HG02885 (cell line): Measurements from ENCODE around the gene ABI1.
"Not testable (repeated sequence)": the region's sequence is repeated elsewhere in the genome, so short reads cannot be mapped to it uniquely, and the experiment has no call there.

Source experiments
- ATAC-seq: cut with Tn5 transposase; IDR thresholded peaks from one replicate; pipeline ENCODE4 v1.9.1; 2021; ENCODE audit warnings: mild to moderate bottlenecking; ENCODE audit not compliant: unreplicated experiment, poor library complexity

ABI1 gene

DNA sequence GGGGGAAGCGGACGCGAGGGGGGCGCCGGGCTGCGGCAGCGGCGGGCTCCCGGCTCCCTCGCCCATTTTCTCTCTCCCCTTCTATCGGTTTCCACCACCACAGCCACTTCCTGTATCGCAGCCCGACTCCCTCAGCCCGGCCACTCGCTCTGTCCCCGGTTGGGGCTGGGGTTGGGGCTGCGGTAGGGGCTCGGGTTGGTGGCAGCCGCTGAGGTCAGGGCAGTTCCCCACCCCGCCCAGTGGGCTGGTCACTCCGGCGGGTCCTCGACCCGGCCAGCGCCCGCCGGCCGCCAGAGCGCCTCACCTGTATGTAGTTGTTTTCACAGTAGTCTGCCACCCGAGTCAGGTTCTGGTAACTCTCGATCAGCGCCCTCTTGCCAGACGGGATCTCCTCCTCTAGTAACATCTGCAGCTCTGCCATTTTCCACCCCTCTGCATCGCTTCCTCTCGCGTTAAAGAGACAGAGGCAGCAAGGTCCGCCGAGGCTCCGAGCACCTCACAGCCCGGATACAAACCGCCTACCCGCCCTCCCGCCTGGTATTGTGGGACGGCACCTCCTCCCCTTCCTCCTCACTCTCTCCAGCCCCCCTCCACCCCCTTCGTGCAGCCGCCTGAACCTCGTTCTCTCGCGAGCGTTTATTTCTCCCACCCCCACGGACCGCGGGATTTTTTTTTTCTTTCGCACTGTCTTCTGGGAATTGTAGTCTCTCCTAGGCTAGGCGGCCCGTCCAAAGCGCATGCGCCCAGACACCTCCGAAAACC lies at the start of gene ABI1:
ABI1 (minus strand) TSS at position 516 of the 762 bp plus-strand sequence; CDS start at position 421, 95 bp downstream.
- ATAC-seq = peak; percentile 78

DNA sequence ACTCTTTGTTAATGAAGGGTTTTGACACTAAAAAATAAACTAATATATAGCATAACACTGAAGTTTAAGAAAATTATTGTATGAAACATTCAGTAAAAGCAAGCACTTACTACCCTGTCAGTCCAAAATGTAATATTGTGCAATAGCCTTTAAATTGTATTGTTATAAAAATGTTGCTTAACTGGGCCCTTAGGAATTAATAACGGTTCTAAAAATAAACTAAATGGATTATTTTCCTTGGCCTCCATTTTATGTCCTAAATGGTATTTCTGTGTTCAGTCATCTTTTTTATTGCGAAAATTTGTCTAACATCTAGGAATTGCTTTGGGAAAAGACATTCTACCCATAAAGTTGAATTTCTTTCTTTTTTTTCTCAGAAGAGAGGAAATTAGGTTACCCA lies 49.0 kb upstream of the ABI1 start:
- no peak for ATAC-seq

DNA sequence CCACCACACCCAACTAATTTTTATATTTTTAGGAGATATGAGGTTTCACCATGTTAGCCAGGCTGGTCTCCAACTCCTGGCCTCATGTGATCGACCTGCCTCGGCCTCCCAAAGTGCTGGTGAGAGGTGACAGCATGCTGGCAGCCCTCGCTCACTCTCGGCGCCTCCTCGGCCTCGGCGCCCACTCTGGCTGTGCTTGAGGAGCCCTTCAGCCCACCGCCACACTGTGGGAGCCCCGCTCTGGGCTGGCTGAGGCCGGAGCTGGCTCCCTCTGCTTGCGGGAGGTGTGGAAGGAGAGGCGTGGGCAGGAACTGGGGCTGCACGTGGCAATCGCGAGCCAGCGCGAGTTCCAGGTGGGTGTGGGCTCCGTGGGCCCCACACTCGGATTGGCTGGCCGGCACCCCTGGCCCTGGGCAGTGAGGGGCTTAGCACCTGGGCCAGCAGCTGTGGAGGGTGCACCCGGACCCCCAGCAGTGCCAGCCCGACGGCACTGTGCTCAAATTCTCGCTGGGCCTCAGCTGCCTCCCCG lies 44.6 kb upstream of the ABI1 start:
- not testable (repeated sequence) for ATAC-seq

- no peak for ATAC-seq
Observed at GRCh38 chr10:26903431-26904217, 42.9 kb upstream of the ABI1 start.

DNA sequence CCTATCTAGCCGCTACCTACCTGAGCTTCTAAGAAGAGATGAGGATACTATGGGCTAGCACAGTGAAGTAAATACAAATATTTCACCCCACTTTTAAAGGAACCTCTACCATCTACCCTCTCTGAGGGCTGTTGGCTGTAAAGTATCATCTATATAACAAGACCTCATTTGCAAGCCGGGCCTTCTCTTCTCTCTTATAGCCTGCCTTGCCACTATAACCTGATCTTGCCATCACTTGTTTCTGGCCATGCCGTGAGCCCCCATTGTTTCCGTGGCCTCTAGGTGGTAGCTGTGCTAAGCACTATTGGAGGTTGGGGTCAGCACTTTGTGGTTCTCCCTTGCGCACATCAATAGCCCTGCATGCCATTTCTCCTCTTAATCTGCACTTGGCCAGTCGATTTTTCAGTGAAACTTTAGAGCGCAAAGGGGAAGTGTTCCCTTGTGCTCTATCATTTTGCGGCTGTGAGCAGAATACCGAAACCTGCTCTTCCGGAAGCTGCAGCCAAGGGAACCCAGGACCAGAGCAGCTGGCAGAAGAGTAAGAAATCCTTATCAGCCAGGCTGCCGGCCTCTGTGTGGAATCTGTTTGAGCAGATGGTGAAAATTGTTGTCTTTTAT lies 31.7 kb upstream of the ABI1 start:
- ATAC-seq = peak; percentile 88

DNA sequence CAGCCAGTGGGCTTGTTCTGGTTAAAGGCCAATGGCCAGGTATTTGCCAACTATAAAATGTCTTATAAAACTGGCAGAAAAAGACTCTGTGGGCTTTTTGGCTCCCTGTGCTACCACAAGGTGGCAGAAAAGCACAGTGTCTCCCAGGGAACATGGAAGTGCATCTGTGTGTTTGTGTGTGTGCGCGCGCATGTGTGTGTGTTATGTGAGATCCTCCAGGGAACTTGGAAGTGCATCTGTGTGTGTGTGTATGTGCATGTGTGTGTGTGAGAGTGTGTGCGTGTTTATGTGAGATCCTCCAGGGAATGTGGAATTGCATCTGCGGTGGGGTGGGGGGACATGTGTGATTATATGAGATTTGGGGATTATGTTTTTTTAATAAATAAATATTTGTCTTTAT lies 30.2 kb upstream of the ABI1 start:
- ATAC-seq = no peak

- ATAC-seq = no peak
Observed at GRCh38 chr10:26887611-26888215, 27.0 kb upstream of the ABI1 start.

DNA sequence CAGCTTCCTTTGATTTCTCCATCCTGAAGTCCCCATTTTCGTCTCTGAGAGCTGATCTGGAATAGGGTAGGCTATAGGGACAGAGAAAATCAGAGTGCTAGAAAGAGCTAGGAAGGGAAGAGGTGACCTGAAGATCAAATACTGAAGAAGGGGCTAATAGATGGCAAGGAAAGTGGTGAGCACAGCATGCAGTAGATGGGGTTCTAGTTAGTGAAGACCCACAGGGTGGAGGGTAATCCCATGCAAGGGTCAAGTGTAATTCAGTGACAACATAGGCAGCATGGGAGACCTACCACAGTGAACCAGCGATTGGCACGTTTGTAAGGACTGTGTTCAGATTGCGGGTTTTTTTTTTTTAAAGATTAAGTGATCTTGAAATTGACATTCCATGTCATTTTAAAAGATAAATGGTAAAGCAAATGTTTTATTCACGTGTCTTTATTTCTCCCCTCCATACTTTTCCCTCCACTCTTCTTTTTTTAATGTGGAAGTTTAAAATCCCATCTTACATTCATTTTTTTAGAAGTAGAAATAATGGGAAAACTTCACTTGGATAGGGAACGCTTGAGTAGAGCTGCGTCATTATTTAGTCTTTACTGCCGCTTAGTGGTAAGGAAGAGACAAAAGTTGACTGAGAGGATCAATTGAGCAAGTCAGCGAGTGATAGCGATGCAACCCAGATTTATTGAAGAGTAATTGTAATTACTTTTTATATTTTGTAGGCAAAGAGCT lies 21.0 kb upstream of the ABI1 start:
- ATAC-seq = peak; percentile 77

- no peak for ATAC-seq
Observed at GRCh38 chr10:26879744-26880143, 19.0 kb upstream of the ABI1 start.

DNA sequence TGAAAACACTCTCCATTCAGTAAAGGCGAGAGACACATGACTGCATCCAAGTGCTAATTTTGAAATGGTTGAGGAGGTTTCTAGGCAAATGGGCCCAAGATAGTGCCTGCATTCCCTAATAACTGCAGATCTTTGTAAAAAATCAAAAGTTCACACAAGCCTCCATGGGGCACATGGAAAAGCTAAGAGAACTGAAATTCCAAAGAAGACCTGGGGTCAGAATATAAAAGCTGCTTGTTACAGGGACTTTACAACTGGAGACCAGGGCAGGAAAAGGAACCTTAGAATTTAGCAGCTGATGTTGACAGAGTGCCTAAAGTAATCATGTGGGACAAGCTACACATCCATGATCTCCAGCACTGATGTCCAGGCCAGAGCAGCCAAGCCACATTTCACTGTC lies 10.0 kb upstream of the ABI1 start:
- no peak for ATAC-seq

- no peak for ATAC-seq
Observed at GRCh38 chr10:26869528-26869927, 8.8 kb upstream of the ABI1 start.

- ATAC-seq = no peak
Observed at GRCh38 chr10:26863351-26864076, 2.8 kb upstream of the ABI1 start.

GRCh38 chr10:26861205-26861998 lies 644 bp upstream of the ABI1 start:
- no peak for ATAC-seq

GRCh38 chr10:26860102-26860442 lies 686 bp downstream of the ABI1 start:
- peak; percentile 8 for ATAC-seq

DNA sequence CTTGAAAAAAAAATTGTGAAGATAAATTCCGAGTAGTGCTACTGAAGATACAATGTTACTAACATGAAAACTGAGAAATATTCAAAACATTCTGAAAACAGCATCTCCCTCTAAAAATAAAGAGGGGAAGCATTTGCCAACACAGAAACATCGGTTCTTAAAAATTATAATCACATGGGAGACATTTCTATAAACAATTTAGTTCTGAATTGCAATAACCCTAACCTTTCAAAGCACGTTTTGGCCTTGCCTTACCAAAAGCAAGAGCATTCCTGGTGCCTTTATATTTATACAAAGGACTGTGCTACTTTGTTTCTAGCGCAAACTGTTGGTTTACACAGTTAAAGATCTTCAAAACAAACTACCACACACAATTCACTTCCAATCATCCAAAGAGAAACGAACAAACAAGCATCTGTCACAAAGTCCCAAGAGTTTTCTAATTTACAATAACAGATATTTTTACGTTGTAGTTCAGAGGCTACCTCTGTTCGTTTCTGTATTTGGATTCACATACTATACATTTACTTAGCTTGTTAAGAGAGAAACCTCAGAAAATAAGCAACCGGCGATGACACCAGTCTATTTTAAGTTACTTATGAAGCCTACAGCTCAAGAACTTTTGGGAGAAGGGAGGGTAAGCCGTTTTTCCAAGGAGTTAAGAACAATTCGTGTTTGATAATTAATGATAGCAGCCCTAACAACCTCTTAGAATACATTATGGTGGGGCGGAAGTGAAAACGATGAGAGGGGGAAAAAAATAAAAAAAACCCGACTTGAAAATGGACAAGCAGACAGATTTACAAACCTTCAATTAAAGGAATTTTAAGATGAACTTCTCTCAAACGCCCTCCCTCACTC lies 1.3 kb downstream of the ABI1 start:
- ATAC-seq = no peak

DNA sequence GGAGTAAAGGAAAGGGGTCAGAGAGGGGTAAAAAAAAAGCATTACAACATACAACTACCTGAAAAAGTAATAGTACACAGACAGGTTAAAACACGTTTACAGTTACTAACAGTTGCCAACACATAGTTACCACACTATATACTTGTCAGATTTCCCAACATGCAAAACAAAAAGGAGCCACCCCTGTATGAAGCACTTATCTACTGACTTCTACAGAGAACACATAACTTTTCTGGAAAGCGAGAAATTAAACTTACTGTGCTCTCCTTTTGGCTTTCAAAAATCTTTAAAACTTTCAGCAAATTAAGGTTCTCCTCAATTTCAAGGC lies 2.1 kb downstream of the ABI1 start:
- ATAC-seq = no peak

DNA sequence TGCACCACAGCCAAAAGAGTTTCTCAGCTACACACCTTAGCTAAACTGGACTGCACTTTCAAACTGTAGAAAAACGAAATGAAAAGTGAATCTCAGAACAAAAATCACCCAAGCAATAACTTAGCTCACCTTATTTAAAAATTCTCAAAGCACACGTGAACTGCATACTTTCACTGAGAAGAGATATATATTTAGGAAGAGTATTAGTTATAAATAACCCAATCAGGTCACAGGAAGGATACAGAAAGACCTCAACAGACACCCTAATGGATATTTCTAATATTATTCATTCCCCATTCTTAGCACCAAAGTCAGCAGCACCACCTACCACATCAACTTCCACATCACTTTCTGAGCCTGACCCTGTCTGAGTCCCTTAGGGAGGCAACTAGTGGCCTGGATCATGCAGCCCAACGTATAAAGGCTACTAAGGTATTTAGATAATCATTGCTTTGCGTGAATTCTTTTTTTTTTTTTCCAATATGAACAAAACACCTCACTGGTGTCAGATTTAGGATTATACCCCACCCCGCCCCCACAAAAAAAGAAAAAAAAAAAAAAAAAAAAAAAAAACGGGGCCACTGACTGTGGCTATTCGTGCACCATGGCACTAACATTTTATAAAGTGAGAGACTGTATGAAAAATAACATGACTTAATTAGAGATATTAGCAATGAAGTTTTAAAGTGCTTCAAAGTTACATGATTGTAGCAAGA lies 2.6 kb downstream of the ABI1 start:
- peak; percentile 19 for ATAC-seq
